ENCODE measurements around the gene ZNF324B. TPM values are rescaled to one million over a fixed set of nuclear protein-coding genes. Genes with fewer than 3 reads are reported as not detected.

The ZNF324B gene
- total RNA-seq, 1 experiment from 2014 or later = 7.2 TPM

GRCh38 chr19:58429745-58430144 is 21.7 kb upstream of the ZNF324B start:
- Mint-ChIP-seq H3K4me3 (ENCODE audit: unreplicated experiment) (no peak overlapping the region), H3K9me3 (ENCODE audit: unreplicated experiment) (peaks cover 8% of the 10 kb centered on the region), H3K27ac (ENCODE audit: low read depth, unreplicated experiment) (no peak overlapping the region), H3K4me1 (ENCODE audit: insufficient read depth, unreplicated experiment) (no peaks in the 10 kb centered on the region), H3K27me3 (ENCODE audit: insufficient read depth, unreplicated experiment) (no peaks in the 10 kb centered on the region), H3K36me3 (ENCODE audit: insufficient read depth, unreplicated experiment) (peaks cover 7% of the 10 kb centered on the region)
- no TSS peak for BruUV-seq (replicated peaks)
- intact Hi-C loops (cut with micrococcal nuclease) = no loop called here
- POLR2A ChIA-PET = interaction anchor here (1.3 to 1.8 kb wide), 3 partner anchors 15 to 31 kb away, joined by 3 to 12 read pairs (median 4); partner anchors contain the start of gene ZNF584
- no peak for TF ChIP-seq CTCF (IDR thresholded peaks at IDR 0.05; ENCODE audit: unreplicated experiment)
- no peak for DNase-seq (ENCODE audit: unreplicated experiment)
- CTCF ChIA-PET = interaction anchor here (0.7 kb wide), 1 partner anchor 52 kb away, joined by 3 read pairs; no protein-coding TSS in a partner anchor

GRCh38 chr19:58434217-58434616 is 17.2 kb upstream of the ZNF324B start:
- H3K36me3 Mint-ChIP-seq (ENCODE audit: insufficient read depth, unreplicated experiment) = peaks cover 7% of the 10 kb centered on the region
- H3K4me3 Mint-ChIP-seq (ENCODE audit: unreplicated experiment) = no peak overlapping the region
- no TSS peak for BruUV-seq (replicated peaks)

GRCh38 chr19:58439576-58440554 is 11.6 kb upstream of the ZNF324B start, which contains the start of gene ZNF132:
TSS of gene ZNF132 (minus strand) at chr19:58440153. CDS start at chr19:58439821, 332 bp downstream.
- BruUV-seq (replicated peaks) = no TSS peak
- no peak for DNase-seq (ENCODE audit: unreplicated experiment)

More at GRCh38 chr19:58434217-58434616, 17.2 kb upstream of the ZNF324B start:
- Mint-ChIP-seq H3K27ac (ENCODE audit: low read depth, unreplicated experiment) (no peak overlapping the region), H3K27me3 (ENCODE audit: insufficient read depth, unreplicated experiment) (no peaks in the 10 kb centered on the region), H3K4me1 (ENCODE audit: insufficient read depth, unreplicated experiment) (no peaks in the 10 kb centered on the region), H3K9me3 (ENCODE audit: unreplicated experiment) (peaks cover 18% of the 10 kb centered on the region)
- intact Hi-C loops (cut with micrococcal nuclease) = no loop called here
- ChIA-PET CTCF (interaction anchor here (1.2 kb wide), 1 partner anchor 15 kb away, joined by 3 read pairs; no protein-coding TSS in a partner anchor), POLR2A (interaction anchor here (0.7 to 1.2 kb wide), 2 partner anchors 16 to 26 kb away, joined by 3 read pairs; partner anchors contain the start of gene ZNF584)
- no peak for DNase-seq (ENCODE audit: unreplicated experiment)
- no peak for TF ChIP-seq CTCF (IDR thresholded peaks at IDR 0.05; ENCODE audit: unreplicated experiment)

More at GRCh38 chr19:58439576-58440554, 11.6 kb upstream of the ZNF324B start, which contains the start of gene ZNF132:
- peaks cover 17% of the 10 kb centered on the region for H3K9me3 Mint-ChIP-seq (ENCODE audit: unreplicated experiment)
- ChIA-PET POLR2A (no interaction called here), CTCF (interaction anchor here (0.6 to 1.0 kb wide), 2 partner anchors 21 to 1335 kb away, joined by 3 to 4 read pairs; no protein-coding TSS in a partner anchor)
- no peaks in the 10 kb centered on the region for H3K4me1 Mint-ChIP-seq (ENCODE audit: insufficient read depth, unreplicated experiment)
- TF ChIP-seq CTCF (IDR thresholded peaks at IDR 0.05; ENCODE audit: unreplicated experiment) = no peak
- no peaks in the 10 kb centered on the region for H3K36me3 Mint-ChIP-seq (ENCODE audit: insufficient read depth, unreplicated experiment)
- intact Hi-C loops (cut with micrococcal nuclease) = no loop called here
- no peaks in the 10 kb centered on the region for H3K27me3 Mint-ChIP-seq (ENCODE audit: insufficient read depth, unreplicated experiment)
- no peak within 1 kb of the TSS for H3K27ac Mint-ChIP-seq (ENCODE audit: low read depth, unreplicated experiment)
- no peak within 1 kb of the TSS for H3K4me3 Mint-ChIP-seq (ENCODE audit: unreplicated experiment)
